Measurements from ENCODE around the gene IQCN.
A peak's percentile ranks its signal among the peaks of the same experiment; 100 is the strongest.

Gene IQCN, protein sequence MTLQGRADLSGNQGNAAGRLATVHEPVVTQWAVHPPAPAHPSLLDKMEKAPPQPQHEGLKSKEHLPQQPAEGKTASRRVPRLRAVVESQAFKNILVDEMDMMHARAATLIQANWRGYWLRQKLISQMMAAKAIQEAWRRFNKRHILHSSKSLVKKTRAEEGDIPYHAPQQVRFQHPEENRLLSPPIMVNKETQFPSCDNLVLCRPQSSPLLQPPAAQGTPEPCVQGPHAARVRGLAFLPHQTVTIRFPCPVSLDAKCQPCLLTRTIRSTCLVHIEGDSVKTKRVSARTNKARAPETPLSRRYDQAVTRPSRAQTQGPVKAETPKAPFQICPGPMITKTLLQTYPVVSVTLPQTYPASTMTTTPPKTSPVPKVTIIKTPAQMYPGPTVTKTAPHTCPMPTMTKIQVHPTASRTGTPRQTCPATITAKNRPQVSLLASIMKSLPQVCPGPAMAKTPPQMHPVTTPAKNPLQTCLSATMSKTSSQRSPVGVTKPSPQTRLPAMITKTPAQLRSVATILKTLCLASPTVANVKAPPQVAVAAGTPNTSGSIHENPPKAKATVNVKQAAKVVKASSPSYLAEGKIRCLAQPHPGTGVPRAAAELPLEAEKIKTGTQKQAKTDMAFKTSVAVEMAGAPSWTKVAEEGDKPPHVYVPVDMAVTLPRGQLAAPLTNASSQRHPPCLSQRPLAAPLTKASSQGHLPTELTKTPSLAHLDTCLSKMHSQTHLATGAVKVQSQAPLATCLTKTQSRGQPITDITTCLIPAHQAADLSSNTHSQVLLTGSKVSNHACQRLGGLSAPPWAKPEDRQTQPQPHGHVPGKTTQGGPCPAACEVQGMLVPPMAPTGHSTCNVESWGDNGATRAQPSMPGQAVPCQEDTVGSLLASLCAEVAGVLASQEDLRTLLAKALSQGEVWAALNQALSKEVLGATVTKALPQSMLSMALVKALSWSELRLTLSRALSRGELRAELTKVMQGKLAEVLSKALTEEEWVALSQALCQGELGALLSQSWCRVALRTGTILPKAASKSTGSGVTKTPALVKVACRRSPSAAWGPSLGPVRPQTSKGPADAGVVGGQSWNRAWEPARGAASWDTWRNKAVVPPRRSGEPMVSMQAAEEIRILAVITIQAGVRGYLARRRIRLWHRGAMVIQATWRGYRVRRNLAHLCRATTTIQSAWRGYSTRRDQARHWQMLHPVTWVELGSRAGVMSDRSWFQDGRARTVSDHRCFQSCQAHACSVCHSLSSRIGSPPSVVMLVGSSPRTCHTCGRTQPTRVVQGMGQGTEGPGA (N-terminal part only)

DNA sequence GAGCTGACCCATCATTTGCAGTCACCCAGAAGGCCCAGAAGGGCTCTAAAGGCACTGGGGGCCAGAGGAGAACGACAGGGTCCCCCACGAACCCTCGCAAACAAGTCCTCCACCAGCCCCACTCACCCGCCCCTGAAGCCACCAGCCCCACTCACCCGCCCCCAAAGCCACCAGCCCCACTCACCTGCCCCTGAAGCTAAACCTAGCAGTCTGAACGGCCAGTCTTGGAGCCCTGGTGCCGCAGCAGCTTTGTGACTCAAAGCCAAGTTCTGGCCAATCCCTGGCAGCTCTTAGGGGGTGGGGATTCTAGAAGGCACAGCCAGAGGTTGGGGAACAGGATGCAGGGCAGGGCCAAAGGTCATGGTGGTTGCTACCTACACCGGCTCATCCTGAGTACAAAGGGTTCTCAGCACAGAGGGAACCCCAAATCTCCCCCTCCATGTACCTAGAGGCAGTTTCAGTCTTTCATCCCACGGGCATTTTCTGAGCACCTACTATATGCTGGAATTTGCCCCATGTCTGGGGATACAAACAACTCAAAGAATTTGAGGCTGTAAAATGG lies at the start of gene IQCN:
Gene IQCN (minus strand): TSS at position 234 of the 562 bp plus-strand sequence. CDS start 4,974 bp downstream, outside the sequence.
- no peak for DNase-seq

DNA sequence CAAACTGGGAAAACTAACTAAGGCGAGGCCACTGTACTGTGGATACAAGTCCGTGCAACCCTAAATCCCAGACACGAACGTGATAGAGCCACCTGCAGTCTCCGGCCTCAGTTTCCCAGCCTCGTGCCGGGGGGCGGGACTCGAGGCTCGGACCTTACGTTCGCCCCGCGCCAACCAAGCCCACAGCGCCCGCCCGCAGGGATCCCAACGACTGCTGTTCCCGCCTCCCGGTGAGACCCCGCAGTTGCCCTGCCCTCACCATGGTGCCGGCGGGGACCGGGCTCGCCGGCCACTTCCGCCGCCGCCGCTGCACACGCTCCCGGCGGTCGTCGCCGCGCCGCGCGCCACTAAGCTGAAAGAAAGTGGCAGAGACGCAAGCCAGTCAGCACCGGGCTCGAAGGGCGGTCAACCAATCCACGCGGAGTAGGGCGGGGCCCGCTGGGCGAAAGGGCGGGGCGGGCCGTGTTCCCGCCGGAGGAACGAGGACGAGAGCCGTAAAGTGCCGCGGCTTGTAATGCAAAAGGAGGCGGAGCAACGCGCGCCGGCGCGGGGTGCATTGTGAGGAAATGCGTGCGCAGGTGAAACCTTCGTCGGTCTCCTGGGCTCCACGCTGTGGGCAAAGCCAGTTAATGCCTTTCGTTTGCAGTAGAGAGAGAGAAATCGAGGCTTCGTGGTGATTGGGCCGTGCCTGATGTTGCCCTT lies 48.7 kb upstream of the IQCN start, which contains the start of gene LSM4:
Gene LSM4 (minus strand): TSS at position 318 of the 702 bp plus-strand sequence. CDS start 56 bp downstream, at position 262.
- DNase-seq, result peak; percentile 59

DNA sequence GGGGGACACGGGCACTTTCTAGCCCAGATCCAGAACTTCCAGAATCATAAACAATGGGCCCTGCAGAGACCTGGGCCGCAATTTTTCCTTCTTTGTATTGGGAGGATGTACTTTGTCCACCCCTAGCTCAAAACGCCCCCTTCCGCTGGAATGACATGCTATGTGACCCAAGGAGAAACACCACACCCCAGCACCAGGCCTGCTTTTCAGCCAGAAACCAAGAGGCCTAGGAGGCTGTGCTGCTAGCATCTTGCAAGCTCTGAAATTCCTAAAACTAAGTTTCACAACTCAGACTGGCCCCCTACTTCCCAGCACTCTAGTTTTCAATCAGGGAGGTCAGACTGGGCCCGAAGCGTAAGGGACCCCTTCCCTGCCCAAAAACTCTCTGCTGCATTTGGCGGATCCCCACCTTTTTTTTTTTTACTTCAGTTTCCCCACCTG lies 48.1 kb upstream of the IQCN start:
- DNase-seq, result no peak

DNA sequence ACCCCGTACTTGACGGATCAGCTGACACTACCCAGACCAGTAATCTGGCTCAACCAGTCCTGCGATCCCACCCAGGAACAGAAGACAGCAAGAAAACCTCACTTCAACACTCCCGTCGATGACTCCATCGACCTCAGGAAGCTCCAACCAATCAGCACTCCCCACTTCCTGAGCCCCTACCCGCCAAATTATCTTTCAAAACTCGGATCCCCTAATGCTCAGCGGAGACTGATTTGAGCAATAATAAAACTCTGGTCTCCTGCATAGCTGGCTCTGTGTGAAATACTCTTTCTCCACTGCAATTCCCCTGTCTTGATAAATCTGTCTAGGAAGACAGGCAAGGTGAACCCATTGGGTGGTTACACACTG lies 47.5 kb upstream of the IQCN start:
- no peak for DNase-seq

DNA sequence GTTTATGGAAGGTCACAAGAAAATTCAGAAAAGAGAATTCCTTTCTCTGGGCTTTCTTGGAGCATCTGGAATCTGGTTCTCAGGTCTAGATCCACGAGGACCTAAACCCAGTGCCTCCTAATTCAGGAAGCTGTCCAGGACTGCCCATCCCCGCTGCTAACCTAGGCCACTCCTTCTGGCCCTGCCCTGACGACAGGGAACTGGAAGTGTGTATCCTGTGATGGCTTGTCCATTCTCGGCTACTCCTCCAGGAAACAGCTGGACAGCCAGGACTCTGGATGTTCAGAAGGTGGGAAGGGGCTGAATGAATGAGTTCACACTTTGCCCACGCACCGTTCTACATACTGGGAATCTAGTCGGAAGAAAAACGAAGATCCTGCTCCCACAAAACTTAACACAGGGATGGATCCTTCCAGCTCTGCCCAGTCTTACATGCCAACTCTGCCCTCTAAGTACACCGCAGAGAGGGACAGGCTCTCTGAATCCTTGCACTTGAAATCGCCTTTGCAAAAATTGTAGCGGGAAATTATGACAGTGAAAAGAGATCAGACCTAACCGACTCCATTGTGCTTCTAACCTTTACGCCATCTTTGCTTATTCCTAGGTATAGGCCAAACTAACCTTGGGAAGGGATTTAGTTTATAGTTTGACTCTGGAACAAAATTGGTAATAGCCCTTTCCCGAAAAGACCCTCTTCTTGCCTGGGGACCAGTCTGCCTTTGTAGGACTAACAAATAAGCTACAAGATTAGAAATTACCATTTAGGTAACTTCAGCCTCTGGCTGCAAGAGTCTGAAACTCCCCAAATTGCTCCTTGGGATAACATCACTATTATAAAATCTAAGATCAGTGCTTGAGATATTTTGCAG lies 46.8 kb upstream of the IQCN start:
- no peak for DNase-seq

DNA sequence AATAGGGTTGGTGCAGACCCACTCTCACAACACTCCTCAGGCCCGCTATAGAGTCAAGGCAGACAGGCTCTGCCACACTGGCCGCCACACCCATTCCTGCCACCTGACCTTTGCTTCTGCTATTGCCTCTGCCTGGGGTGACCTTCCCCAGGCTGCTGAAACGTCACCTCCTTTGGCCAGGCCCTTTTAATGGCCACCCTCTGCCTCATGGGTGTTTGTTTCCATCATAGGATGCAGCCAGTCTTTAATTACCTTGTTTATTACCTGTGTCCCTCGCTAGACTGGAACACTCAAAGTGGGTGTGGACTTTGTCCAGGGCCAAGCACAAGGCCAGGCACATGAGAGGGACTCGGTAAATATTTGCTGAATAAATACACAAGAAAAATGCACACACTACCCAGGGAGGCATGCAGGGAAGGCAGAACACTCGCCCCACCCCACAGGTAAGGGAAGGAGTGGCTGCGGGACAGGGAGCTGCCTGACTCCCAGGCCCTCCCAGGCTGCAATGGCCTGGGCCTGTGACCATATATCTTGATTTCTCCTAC lies 45.4 kb upstream of the IQCN start:
- DNase-seq, result no peak

DNA sequence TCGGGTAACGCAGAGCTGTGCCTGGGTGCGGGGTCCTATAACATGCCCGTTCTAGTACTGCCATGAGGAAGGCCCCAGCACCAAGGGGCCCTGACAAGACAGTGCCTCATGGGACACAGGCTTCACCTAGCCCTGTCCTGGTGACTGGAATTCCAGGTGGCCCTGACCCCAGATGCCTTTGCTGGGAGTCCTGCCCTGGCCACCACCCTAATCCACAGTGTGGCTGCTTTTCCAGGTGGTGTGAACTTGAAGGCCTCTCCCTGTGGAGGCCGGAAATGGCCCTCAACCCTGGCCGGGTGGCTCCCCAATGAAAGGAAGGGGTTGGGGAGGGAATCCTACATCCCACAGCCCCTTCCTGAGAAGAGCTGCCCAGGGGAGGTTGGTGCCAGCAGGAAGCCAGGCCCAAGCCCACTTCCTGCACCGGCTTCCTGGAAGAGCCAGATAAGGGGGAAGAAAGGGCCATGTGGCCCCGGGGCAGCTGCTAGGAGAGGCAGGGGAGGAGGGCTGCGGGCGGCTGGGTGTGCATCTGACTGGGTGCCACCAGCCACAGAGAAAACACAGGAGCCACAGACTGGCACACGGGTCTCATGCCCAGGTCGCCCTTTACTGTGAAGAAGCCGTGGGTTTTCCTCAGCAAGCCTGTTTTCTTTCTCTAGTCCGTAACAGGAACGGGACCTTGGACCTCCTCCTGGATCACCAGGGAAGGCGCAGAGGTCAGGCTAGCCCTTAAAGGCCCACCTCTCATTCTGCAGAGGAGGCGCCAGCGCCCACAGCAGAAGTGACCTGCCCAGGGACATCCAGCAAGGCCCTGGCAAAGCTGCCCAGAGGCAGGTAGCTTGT lies 43.9 kb upstream of the IQCN start:
- no peak for DNase-seq

DNA sequence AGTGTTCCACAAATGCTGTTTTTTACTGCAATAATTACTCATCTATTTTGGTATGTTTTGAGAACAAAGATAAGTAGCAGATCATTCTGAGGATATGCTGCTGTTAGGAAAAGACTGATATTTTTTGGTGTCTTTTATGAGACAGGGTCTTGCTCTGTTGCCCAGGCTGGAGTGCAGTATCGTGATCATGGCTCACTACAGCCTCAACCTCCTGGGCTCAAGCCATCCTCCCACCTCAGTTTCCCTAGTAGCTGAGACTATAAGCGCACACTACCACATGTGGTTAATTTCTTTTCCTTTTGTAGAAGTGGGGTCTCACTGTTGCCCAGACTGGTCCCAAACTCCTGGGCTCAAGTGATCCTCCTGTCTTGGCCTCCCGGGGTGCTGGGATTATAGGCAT lies 39.1 kb upstream of the IQCN start:
- no peak for DNase-seq

DNA sequence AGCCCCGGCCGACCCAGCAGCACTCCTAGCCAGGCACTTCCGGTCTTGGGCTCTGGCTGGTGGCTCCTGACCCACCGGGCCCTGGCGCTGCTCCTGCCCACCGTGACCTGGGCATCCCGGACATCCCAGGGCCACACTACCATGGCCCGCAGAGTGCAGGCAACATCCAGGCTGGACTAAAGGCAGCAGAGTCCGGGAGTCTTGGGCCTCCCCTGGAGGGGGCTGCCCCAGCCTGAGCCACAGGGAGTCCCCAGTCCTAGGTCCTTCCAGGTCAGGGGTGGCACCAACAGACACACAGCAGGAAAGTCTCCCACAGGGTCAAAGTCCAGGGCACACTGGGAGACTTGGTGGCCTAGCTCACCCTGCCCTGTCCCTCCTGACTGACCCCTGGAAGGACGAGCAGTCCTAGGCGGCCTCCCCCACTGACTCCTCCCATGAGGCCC lies 37.9 kb upstream of the IQCN start:
- DNase-seq, result no peak

DNA sequence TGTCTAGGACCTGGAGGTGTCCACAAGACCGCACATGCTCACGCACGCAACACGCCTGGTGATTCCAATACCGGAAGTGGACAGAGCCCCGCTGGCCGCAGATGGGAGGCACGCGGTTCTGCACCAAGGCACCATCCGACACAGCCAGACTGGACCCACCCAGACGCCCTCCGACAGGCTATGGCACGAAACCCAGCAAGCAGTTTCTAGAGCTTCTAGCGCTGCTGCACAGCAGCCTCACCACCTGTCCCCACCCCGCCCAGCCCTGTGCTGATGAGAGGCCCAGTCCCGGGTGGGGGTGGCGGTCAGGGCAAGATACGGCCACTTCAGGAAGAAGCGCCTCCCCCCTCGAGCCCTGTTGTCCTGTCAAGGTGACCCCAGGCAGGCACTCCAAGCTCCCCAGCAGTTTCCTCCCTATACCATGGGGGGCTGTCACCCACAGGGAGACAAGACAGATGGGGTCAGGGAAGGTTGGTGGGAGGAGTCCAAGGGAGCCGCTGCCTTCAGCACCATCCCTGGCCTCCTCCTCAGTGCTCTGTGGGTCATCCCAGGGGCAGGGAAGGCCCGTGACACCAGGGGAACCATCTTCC lies 37.3 kb upstream of the IQCN start:
- DNase-seq, result no peak

DNA sequence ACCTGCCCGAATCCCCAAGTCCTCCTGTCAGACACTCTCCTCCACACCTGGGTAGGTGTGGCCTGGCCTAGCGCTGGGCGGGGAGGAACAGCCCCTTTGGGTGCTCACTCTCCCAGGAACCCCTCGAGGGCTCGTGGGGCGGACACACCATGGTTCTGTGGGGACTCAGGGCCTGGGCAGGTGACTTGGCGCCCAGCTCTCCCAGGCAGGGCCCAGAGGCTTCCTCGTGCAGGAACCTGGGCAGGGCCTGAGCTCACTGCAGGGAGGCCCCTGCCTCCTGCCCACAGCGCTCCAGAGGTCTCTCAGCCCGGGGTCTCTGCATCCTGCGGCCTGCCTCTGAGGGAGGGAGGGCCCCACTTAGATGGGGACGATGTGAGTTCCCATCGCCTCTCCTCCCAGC lies 36.7 kb upstream of the IQCN start:
- DNase-seq, result no peak

DNA sequence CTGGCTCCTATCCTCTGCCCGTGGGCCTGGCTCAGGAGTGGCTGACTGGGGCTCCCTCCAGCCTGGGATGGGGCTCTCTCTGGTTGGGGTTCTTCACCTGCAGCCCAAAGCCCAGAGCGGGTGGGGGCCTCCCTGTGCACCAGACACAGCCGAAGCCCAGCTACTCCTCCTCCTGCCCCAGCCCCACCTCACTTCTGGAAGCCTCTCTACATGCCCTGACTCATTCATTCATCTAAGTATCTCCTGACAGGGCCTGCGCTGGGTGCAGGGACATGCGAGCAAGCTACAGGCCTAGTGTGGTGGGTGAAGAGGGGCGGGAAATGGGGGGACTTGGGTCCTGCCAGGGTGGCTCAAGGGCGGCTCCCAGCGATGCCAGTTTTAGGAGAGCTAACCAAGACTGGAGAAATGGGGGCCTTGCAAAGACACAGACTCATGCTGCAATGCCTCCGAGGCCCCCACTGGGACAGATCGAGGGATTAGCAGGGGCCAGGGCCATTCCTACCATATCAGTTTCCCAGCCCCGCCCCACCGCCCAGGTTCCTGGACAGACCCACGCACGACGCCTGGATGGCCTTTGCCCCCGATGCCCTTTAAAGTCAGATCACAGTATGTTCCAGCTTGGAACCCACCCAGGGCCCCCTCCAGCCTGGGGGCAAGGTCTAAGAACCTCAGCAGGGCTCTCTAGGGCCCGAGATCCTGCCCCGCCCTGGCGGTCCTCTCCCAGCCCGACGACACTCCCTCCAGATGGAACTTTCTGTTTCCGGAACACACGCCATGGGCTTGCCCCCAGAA lies 36.1 kb upstream of the IQCN start:
- DNase-seq, result no peak

DNA sequence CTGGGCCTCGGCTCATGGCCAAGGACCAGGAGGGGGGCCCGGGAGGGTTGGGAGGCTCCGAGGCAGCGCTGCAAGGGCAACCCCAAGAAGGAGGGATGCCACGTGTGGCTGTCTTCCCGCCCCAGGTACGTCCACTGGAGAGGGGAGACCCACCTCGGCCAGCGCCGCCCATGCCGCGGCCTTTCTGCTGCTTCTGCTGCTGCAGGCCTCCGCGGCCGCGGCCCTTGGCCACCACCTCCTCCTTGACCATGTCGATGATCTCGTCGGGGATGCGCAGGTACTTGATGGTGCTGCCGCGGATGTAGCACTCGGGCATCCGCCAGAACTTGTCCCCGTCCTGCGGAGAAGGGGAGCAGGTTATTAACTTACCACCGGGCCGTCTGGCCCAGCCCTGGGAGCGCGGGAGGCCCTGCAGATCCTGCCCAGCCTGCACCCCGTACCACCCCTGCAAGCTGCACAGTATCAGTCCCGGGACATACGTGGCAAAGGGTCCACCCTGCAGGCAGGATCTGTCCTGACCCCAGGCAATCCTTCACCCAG lies 35.3 kb upstream of the IQCN start:
- DNase-seq, result no peak

DNA sequence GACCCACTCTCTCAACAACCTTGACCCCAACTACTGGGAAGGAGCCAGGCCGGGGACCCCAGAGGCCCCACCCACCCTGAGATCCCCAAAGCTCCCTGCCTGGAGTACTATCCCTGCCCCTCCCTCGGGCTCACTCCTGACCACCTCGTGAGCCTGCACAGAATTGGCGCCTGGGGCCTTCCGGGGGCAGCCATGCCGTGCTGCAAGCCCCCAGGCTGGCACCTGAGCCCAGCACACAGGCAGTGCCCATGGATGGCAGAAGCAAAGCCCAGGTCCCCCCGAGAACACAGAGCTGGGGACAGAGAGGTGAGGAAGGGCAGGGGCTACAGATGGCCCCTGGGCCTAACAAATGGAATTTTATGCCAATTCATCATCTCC lies 34.7 kb upstream of the IQCN start:
- no peak for DNase-seq

DNA sequence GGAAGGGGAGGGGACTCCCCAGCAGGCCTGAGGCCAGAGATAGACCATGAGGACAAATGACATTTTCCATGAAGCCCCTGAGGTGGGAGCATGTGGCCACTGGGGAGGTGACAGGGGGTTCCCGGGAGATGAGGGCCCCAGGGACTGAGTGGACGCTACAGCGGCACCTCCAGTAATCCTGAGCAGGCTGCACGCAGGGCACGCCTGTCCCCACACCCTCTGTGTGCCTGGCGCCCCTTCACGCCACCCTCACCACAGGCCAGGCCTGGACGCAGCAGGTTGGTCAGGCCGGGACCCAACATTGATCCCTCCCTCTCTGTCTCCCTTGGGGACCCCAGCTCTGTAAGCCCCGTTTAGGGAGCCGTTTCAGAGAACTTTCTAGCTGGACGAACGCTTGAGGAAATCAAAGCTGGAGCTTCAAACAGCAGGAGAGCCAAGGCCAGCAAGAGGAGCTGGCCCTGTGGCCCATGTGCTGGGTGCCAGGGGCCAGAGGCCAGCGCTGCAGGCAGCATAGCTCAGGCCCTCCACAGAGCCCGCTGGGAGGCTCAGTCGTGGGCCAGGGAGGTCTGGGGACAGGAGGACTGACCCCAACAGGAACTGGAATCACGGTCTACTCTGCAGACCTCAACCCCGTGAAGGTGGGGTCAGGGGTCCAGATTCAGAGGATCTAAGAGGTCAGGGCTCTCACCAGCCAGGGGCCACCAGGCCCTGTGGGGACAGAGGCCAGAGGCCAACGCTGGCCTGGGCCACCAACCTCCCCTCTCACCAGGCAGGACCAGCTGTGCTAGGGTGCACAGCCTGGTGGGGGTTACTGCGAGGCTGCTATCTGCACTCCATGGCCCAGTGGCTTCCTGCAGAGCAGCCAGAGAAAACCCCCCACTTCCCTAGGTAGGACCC lies 34.0 kb upstream of the IQCN start:
- DNase-seq, result no peak

DNA sequence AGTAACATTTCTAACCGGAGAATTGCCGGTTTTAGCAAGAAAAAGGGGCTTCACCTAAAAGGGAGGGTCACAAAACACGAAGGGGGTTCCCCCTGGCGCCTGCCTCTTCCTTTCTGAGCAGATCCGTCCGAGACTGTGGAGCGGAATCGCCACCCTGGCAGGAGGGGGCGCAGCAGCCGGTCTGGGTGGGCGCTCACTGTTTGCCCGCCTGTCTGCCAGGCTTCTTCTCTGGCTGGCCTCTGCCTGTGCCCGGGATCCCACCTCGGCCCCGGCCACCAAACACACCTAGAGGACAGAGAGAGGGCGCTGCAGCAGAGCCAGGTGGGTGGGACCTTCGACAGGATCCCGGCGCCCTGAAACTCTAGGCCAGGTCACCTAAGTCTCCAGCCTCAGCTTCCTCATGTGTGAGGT lies 33.0 kb upstream of the IQCN start:
- no peak for DNase-seq

DNA sequence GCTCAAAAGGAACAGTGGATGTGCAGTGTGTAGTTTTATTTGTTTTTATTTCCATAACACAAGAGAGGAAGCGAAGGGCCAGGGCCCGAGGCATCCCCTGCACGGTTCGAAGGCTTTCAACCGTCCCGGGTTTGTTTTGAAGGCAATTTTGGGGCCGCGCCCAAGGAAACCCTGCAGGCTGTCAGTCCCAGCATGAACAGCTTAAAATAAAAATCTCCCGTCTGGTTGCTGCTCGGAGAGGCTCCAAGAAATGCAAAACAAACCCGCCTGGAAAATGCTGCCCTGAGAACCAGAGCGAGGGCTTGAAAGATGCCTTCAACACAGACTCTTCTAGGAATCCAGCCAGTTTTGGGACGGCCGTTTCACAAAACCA lies 32.6 kb upstream of the IQCN start:
- DNase-seq, result no peak
